Measurements from ENCODE around the gene SPATA6. TPM values are rescaled to one million over a fixed set of nuclear protein-coding genes. Genes with fewer than 3 reads are reported as not detected.
"Not testable (repeated sequence)": the region's sequence is repeated elsewhere in the genome, so short reads cannot be mapped to it uniquely, and the experiment has no call there.

SPATA6 gene
- total RNA-seq, result 1 to 10 TPM in 3 of 4 donors, under 1 TPM in 1; 0.85 to 7.0 (median 3.2) TPM

DNA sequence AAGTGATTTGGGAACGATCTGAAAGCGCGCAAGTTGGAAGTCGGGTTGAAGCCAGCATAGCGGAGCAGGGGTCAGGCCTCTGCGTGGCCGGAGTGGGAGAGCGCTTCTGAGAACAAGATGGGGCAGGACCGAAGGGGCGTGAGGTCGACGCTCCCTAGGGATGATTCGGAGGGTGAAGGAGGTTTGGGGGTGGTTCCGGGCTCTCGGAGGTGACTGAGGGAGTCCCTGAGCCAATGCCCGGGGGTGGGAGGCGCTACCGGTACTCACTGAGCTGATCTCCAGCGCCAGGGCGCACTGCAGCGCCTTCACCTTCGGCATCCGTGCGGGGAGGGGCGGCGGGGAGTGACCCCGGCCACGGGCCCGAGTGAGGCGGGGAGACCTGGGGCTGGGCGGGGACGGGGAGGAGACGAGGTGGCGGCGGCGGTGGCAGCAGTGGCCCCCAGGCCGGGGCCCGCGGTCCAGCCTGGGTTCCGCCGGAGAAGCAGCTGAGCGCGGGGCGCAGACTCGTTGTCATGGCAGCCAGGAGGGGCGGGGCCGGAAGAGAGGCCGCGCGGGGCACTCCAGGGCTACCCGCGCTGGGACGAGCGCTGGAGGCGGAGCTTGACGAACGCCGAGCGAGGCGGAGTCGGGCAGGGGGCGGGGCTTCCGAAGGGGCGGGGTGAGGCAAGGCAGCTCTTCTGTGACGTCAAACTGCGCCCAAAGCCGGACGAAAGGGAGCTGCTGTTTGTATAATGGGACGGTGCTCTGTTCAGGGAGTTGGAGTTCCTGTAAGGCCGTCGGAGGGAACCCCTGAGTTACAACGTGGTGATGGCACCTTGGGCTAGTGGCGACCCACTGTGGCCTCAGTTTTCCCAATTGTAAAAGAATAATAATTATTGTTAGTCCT lies at the start of gene SPATA6:
Gene SPATA6, minus strand, starts transcription at position 514 of the 886 bp plus-strand sequence. Its CDS starts 196 bp downstream, at position 318.
- peaks cover 0 to 20% of the 10 kb centered on the region in 2 donors for H3K4me1 ChIP-seq
- no peaks in the 10 kb centered on the region for H3K9me3 ChIP-seq
- DNase-seq (peak; percentile 90 to 93), ATAC-seq (peak; percentile 90)
- in situ Hi-C loops (cut with MboI; ENCODE audit: low sequenced_read_pairs in 4 of 4), result no loop called here
- H3K36me3 ChIP-seq, result no peaks in the 10 kb centered on the region
- intact Hi-C loops (cut with DNase I; ENCODE audit: low total_unique reads), result no loop called here
- peak; percentile 39 to 74 for TF ChIP-seq POLR2A (IDR thresholded peaks at IDR 0.05)
- TF ChIP-seq, protein P1, sequence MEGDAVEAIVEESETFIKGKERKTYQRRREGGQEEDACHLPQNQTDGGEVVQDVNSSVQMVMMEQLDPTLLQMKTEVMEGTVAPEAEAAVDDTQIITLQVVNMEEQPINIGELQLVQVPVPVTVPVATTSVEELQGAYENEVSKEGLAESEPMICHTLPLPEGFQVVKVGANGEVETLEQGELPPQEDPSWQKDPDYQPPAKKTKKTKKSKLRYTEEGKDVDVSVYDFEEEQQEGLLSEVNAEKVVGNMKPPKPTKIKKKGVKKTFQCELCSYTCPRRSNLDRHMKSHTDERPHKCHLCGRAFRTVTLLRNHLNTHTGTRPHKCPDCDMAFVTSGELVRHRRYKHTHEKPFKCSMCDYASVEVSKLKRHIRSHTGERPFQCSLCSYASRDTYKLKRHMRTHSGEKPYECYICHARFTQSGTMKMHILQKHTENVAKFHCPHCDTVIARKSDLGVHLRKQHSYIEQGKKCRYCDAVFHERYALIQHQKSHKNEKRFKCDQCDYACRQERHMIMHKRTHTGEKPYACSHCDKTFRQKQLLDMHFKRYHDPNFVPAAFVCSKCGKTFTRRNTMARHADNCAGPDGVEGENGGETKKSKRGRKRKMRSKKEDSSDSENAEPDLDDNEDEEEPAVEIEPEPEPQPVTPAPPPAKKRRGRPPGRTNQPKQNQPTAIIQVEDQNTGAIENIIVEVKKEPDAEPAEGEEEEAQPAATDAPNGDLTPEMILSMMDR (IDR thresholded peaks at IDR 0.05 in 4 of 5, conservative IDR thresholded peaks at IDR 0.05 in 1 of 5), result no peak
- H3K27me3 ChIP-seq, result no peaks in the 10 kb centered on the region
- H3K27ac ChIP-seq, result peak within 1 kb of the TSS; percentile 77 to 81 (median 78)
- H3K4me3 ChIP-seq, result peak within 1 kb of the TSS; percentile 54 to 80 (median 74)

DNA sequence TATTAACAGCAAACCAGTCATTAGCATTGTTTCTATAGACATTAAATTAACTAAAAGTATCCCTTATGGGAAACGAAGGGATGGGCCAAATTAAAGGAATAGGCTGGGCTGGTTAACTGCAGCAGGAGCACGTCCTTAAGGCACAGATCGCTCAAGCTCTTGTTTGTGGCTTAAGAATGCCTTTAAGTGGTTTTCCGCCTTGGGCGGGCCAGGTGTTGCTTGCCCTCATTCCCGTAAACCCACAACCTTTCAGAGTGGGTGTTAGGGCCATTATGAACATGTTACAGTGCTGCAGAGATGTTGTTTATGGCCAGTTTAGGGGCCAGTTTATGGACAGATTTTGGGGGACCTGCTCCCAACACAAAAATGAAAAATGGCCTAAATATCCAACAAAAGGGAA lies 47.9 kb upstream of the SPATA6 start:
- in situ Hi-C loops (cut with MboI; ENCODE audit: low sequenced_read_pairs in 4 of 4), result loop anchor here in 1 of 4 donors (25.0 kb wide), 1 partner anchor 408 kb away; no protein-coding TSS in a partner anchor
- intact Hi-C loops (cut with DNase I; ENCODE audit: low total_unique reads); ATAC-seq: not testable (repeated sequence)

DNA sequence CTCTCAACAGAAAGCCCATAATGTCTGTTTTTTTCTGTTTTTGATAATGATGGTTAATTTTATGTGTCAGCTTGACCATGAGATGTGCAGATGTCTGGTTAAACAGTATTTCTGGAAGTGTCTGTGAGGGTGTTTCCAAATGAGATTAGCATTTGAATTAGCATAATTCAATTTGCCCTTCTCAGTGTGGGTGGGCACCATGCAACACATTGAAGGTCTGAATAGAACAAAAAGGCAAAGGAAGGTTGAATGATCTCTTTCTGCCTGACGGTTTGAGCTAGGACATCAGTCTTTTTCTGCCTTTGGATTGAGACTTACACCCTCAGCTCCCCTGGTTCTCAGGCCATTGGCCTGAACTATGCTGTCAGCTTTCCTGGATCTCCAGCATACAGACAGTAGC lies 34.9 kb upstream of the SPATA6 start:
- Histone ChIP-seq H3K9me3 (no peaks in the 10 kb centered on the region), H3K27me3 (no peaks in the 10 kb centered on the region), H3K27ac (no peak overlapping the region), H3K4me1 (no peaks in the 10 kb centered on the region), H3K4me3 (no peak overlapping the region), H3K36me3 (no peaks in the 10 kb centered on the region)
- intact Hi-C loops (cut with DNase I; ENCODE audit: low total_unique reads) (no loop called here), in situ Hi-C loops (cut with MboI; ENCODE audit: low sequenced_read_pairs in 4 of 4) (loop anchor here in 1 of 4 donors (25.0 kb wide), 1 partner anchor 395 kb away; no protein-coding TSS in a partner anchor)
- DNase-seq (no peak), ATAC-seq (no peak)
- TF ChIP-seq POLR2A (IDR thresholded peaks at IDR 0.05), result no peak
- TF ChIP-seq, protein P1 (IDR thresholded peaks at IDR 0.05 in 4 of 5, conservative IDR thresholded peaks at IDR 0.05 in 1 of 5), result no peak

More for the DNA sequence above, 47.9 kb upstream of the SPATA6 start:
- not testable (repeated sequence) for H3K36me3 ChIP-seq, H3K27me3 ChIP-seq, H3K4me3 ChIP-seq, H3K27ac ChIP-seq, DNase-seq, H3K9me3 ChIP-seq, H3K4me1 ChIP-seq

DNA sequence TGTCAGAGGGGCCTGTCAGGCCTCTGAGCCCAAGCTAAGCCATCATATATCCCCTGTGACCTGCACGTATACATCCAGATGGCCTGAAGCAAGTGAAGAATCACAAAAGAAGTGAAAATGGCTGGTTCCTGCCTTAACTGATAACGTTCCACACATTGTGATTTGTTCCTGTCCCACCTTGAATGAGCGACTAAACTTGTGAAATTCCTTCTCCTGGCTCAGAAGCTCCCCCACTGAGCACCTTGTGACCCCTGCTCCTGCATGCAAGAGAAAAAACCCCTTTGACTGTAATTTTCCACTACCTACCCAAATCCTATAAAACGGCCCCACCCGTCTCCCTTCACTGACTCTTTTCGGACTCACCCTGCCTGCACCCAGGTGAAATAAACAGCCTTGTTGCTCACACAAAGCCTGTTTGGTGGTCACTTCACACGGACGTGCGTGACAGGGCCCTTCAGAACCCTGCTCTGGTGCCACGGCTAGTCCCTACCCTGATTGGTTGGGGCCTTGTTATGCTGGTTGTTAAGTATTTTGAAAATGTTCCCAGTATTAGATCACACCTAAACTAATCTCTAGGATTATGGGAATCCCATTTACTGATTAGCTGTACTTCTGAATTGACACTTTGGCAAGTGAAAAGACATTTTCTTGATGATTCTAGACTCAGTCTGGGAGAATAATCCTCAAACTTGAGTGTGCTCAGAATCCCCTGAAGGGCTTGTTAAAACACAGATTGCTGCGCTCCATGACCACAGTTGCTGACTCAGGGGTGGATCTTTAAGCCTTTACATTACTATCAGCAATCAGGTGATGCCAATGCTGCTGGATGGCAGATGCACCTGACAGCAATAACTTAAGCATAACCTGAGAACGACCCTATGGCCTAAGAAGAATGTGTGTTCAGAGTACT lies 28.8 kb upstream of the SPATA6 start:
- in situ Hi-C loops (cut with MboI; ENCODE audit: low sequenced_read_pairs in 4 of 4), result loop anchor here in 1 of 4 donors (25.0 kb wide), 1 partner anchor 388 kb away; no protein-coding TSS in a partner anchor
- TF ChIP-seq, protein P1 (IDR thresholded peaks at IDR 0.05 in 4 of 5, conservative IDR thresholded peaks at IDR 0.05 in 1 of 5), result no peak
- no peak for TF ChIP-seq POLR2A (IDR thresholded peaks at IDR 0.05)
- H3K36me3 ChIP-seq, result no peaks in the 10 kb centered on the region

More for the DNA sequence above, 28.8 kb upstream of the SPATA6 start:
- Histone ChIP-seq H3K9me3 (no peaks in the 10 kb centered on the region), H3K27me3 (no peaks in the 10 kb centered on the region), H3K27ac (no peak overlapping the region), H3K4me1 (no peaks in the 10 kb centered on the region), H3K4me3 (no peak overlapping the region)
- DNase-seq (no peak), ATAC-seq (no peak)
- intact Hi-C loops (cut with DNase I; ENCODE audit: low total_unique reads), result no loop called here
